Epidermal melanocyte (primary cell): ENCODE results near the gene MDGA2.

ENCODE experiments used
- DNase-seq: peaks from one replicate; pipeline ENCODE4 v3.0.0; 2011; ENCODE audit warnings: low spot score; ENCODE audit not compliant: insufficient read length

Gene MDGA2

GRCh38 chr14:47675466-47676314 lies at the start of gene MDGA2:
MDGA2 (minus strand) TSS chr14:47675605.
- peak; percentile 34 for DNase-seq

GRCh38 chr14:47722929-47723693 lies 47.7 kb upstream of the MDGA2 start:
- no peak for DNase-seq

- DNase-seq, result no peak
These were observed 44.9 kb upstream of the MDGA2 start for GRCh38 chr14:47720281-47720680.

GRCh38 chr14:47715330-47715729 lies 39.9 kb upstream of the MDGA2 start:
- no peak for DNase-seq

GRCh38 chr14:47710581-47710980 lies 35.2 kb upstream of the MDGA2 start:
- DNase-seq, result no peak

GRCh38 chr14:47705683-47706082 lies 30.3 kb upstream of the MDGA2 start:
- no peak for DNase-seq

GRCh38 chr14:47691829-47692228 lies 16.4 kb upstream of the MDGA2 start:
- no peak for DNase-seq

- no peak for DNase-seq
These were observed 3.6 kb upstream of the MDGA2 start for GRCh38 chr14:47678993-47679392.

GRCh38 chr14:47678157-47678556 lies 2.8 kb upstream of the MDGA2 start:
- no peak for DNase-seq

- no peak for DNase-seq
These were observed 861 bp upstream of the MDGA2 start for GRCh38 chr14:47676315-47676617.

- no peak for DNase-seq
These were observed 601 bp downstream of the MDGA2 start for GRCh38 chr14:47674543-47675465.

GRCh38 chr14:47674148-47674542 lies 1.3 kb downstream of the MDGA2 start:
- DNase-seq, result no peak

- DNase-seq, result no peak
These were observed 9.9 kb downstream of the MDGA2 start for GRCh38 chr14:47665337-47666134.

GRCh38 chr14:47662466-47662865 lies 12.9 kb downstream of the MDGA2 start:
- no peak for DNase-seq

GRCh38 chr14:47660158-47660557 lies 15.2 kb downstream of the MDGA2 start:
- DNase-seq, result peak; percentile 50

GRCh38 chr14:47658041-47658440 lies 17.4 kb downstream of the MDGA2 start:
- no peak for DNase-seq

- no peak for DNase-seq
These were observed 18.3 kb downstream of the MDGA2 start for GRCh38 chr14:47657143-47657542.

- no peak for DNase-seq
These were observed 24.1 kb downstream of the MDGA2 start for GRCh38 chr14:47651337-47651736.

- no peak for DNase-seq
These were observed 37.7 kb downstream of the MDGA2 start for GRCh38 chr14:47637753-47638152.

- DNase-seq, result no peak
These were observed 49.0 kb downstream of the MDGA2 start for GRCh38 chr14:47626151-47627035.
